Fibroblast of villous mesenchyme (primary cell): ENCODE data around the gene RBSN. TPM values are rescaled to one million over a fixed set of nuclear protein-coding genes. Genes with fewer than 3 reads are reported as not detected.

Source experiments
- DNase-seq: peaks from one replicate; pipeline ENCODE4 v3.0.0-alpha.2; 2010; ENCODE audit warnings: low read depth
- H3K4me3 ChIP-seq: 2 replicates; pipeline ENCODE4 v1.5.1; 2011; ENCODE audit warnings: low read depth, mild to moderate bottlenecking, low read length
- CTCF ChIP-seq: IDR thresholded peaks from 2 replicates; pipeline ENCODE4 v1.5.1; 2012; ENCODE audit warnings: low read depth, mild to moderate bottlenecking, low read length; ENCODE audit not compliant: insufficient read depth
- total RNA-seq: library from RNA; depleted of rRNA; stranded (reverse); fragments of >200 nt; gene quantifications from 2 replicates; pipeline ENCODE4 v1.2.3, GENCODE V29; 2012

The RBSN gene
- total RNA-seq, 1 donor: 25.9 TPM

- no peak overlapping the region for H3K4me3 ChIP-seq
- TF ChIP-seq CTCF: no peak
- no peak for DNase-seq
Measured at GRCh38 chr3:15029625-15030024, 69.3 kb downstream of the RBSN start.

GRCh38 chr3:15023719-15024118 lies 75.2 kb downstream of the RBSN start:
- no peak overlapping the region for H3K4me3 ChIP-seq
- no peak for DNase-seq
- no peak for TF ChIP-seq CTCF

- no peak for DNase-seq
- no peak for TF ChIP-seq CTCF
- H3K4me3 ChIP-seq: no peak overlapping the region
Measured at GRCh38 chr3:15023249-15023648, 75.7 kb downstream of the RBSN start.

Other genes with a start within 250 kb of the RBSN start
- 20.6 and 26.3 TPM in 2 replicates for gene NR2C2, start 151.6 kb downstream of the RBSN start, total RNA-seq
- 9.5 and 12.6 TPM in 2 replicates for gene MRPS25, start 33.8 kb downstream of the RBSN start, total RNA-seq
- 51.4 and 67.3 TPM in 2 replicates for gene CAPN7, start 107.1 kb upstream of the RBSN start, total RNA-seq
- 9.1 and 10.3 TPM in 2 replicates for gene SH3BP5, start 233.4 kb upstream of the RBSN start, total RNA-seq